ENCODE results near the gene CDV3. TPM values are rescaled to one million over a fixed set of nuclear protein-coding genes. Genes with fewer than 3 reads are reported as not detected.
"Not testable (repeated sequence)": the region's sequence is repeated elsewhere in the genome, so short reads cannot be mapped to it uniquely, and the experiment has no call there.

Gene CDV3
- total RNA-seq, 2 experiments from 2014 or later: 171 to 296 TPM

DNA sequence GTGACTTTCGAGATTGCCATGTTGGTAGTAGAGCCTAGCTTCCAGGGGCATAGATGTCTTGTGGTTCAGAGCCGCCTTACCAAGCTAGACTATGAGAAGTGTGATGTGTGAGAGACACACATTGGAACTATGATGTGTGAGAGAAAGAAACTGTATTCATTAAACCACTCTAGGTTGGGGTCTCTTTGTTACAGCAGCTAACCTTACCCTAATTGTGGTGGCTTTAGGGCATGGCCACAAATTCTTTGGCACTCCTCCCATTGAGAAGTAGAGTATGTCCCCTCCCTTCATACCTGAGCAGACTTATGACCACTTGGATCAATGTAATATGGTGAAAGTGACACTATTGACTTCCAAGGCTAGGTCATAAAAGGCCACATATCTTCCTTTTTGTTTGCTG, 35.3 kb upstream of the CDV3 start:
- Histone ChIP-seq H3K79me2 (ENCODE audit: insufficient read depth, low read depth, low read length) (no peaks in the 10 kb centered on the region), H4K20me1 (ENCODE audit: insufficient read depth, low read length) (no peaks in the 10 kb centered on the region), H3K36me3 (ENCODE audit: insufficient read depth, low read length) (no peaks in the 10 kb centered on the region), H3K4me1 (ENCODE audit: insufficient read depth, low read length, poor library complexity, severe bottlenecking) (no peaks in the 10 kb centered on the region), H3K4me3 (ENCODE audit: low read depth, low read length, poor library complexity, severe bottlenecking) (no peak overlapping the region), H2AFZ (ENCODE audit: low read length) (no peak overlapping the region), H3K9me3 (ENCODE audit: low read length) (no peaks in the 10 kb centered on the region), H3K27ac (ENCODE audit: low read depth, low read length, poor library complexity, severe bottlenecking) (no peak overlapping the region), H3K9me2 (ENCODE audit: insufficient read depth, low read length) (no peaks in the 10 kb centered on the region), H3K4me2 (ENCODE audit: low read length) (no peak overlapping the region)
- no peak for DNase-seq (ENCODE audit: low spot score)
- no TSS peak for BruUV-seq (replicated peaks)
- no peak for TF ChIP-seq EZH2phosphoT487 (IDR thresholded peaks at IDR 0.05; ENCODE audit: borderline replicate concordance, low read depth, low read length)
- TF ChIP-seq, protein P1, sequence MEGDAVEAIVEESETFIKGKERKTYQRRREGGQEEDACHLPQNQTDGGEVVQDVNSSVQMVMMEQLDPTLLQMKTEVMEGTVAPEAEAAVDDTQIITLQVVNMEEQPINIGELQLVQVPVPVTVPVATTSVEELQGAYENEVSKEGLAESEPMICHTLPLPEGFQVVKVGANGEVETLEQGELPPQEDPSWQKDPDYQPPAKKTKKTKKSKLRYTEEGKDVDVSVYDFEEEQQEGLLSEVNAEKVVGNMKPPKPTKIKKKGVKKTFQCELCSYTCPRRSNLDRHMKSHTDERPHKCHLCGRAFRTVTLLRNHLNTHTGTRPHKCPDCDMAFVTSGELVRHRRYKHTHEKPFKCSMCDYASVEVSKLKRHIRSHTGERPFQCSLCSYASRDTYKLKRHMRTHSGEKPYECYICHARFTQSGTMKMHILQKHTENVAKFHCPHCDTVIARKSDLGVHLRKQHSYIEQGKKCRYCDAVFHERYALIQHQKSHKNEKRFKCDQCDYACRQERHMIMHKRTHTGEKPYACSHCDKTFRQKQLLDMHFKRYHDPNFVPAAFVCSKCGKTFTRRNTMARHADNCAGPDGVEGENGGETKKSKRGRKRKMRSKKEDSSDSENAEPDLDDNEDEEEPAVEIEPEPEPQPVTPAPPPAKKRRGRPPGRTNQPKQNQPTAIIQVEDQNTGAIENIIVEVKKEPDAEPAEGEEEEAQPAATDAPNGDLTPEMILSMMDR (conservative IDR thresholded peaks at IDR 0.05; ENCODE audit: low read length): no peak
- POLR2A ChIA-PET: interaction anchor here (0.8 to 1.0 kb wide), 3 partner anchors 11 to 24 kb away, joined by 3 to 6 read pairs (median 4); no protein-coding TSS in a partner anchor
- CTCF ChIA-PET (ENCODE audit: unreplicated experiment): interaction anchor here (1.0 kb wide), 1 partner anchor 9 kb away, joined by 3 read pairs; no protein-coding TSS in a partner anchor
- intact Hi-C loops (cut with micrococcal nuclease; ENCODE audit: unreplicated experiment): no loop called here

DNA sequence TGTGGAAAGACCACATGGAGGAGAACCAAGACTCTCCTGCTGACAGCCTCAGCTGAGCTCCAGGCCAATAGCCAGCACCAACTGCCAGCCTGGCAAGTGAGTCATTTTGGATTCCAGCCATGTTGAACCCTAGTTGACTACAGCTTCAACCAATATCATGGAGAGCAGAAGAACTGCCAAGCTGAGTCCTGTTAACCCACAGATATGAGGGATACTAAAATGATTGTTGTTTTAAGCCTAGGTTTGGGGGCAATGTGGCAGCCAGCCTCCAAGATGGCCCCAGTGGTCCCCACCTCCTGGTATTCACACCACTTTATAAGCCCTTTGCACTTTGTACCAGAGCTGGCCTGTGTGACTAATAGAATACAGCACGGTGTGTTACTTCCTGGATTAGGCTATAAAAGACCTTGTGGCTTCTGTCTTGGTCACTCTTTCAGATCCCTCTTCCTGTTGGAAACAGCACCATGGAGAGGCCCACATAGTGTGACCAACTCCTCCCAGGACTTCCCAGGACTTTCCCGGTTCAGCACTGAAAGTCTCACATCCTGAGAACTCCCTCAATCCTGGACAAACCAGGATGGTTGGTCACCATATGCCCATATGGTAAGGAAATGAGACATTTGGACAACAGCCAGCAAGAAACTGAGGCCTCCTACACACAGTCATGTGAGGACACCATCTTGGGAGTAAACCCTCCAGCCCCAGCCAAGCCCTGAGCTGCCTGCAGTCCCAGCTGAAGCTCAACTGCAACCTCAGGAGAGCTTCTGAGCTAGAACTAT, 32.4 kb upstream of the CDV3 start:
- no peak for TF ChIP-seq EZH2phosphoT487 (IDR thresholded peaks at IDR 0.05; ENCODE audit: borderline replicate concordance, low read depth, low read length)
- TF ChIP-seq, protein P1 (conservative IDR thresholded peaks at IDR 0.05; ENCODE audit: low read length): no peak
- no peaks in the 10 kb centered on the region for H3K9me3 ChIP-seq (ENCODE audit: low read length)
- no peaks in the 10 kb centered on the region for H3K4me1 ChIP-seq (ENCODE audit: insufficient read depth, low read length, poor library complexity, severe bottlenecking)
- DNase-seq (ENCODE audit: low spot score): no peak
- H3K4me3 ChIP-seq (ENCODE audit: low read depth, low read length, poor library complexity, severe bottlenecking): no peak overlapping the region
- POLR2A ChIA-PET: interaction anchor here (0.8 to 2.8 kb wide), 6 partner anchors 9 to 73 kb away, joined by 3 to 10 read pairs (median 5); no protein-coding TSS in a partner anchor
- H3K4me2 ChIP-seq (ENCODE audit: low read length): no peak overlapping the region
- no TSS peak for BruUV-seq (replicated peaks)
- no peaks in the 10 kb centered on the region for H3K79me2 ChIP-seq (ENCODE audit: insufficient read depth, low read depth, low read length)
- H2AFZ ChIP-seq (ENCODE audit: low read length): peak overlapping the region; percentile 35; the same call in 1 of the 2 replicates
- CTCF ChIA-PET (ENCODE audit: unreplicated experiment): no interaction called here
- no peaks in the 10 kb centered on the region for H4K20me1 ChIP-seq (ENCODE audit: insufficient read depth, low read length)
- no peaks in the 10 kb centered on the region for H3K36me3 ChIP-seq (ENCODE audit: insufficient read depth, low read length)
- intact Hi-C loops (cut with micrococcal nuclease; ENCODE audit: unreplicated experiment): no loop called here
- H3K9me2 ChIP-seq (ENCODE audit: insufficient read depth, low read length): no peaks in the 10 kb centered on the region
- no peak overlapping the region for H3K27ac ChIP-seq (ENCODE audit: low read depth, low read length, poor library complexity, severe bottlenecking)

DNA sequence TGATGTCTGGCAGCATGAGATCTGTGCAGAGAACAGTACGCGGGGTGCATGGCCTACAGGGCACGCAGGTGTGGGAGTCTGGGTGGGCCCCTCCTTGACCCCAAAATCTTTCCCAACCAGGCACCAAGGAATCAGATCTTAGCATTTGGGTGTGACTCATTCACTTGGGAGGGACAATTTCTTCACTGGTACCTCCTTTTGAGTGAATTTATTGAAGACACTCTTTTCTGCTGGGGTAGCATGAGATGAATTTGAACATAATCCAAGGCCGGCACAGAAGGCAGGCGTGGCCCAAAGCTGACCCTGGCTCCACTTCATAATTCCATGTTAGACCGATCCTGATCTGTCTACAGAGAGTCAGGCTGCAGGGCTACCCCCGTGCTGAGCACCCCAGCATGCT, 30.6 kb upstream of the CDV3 start:
- no peak overlapping the region for H3K4me2 ChIP-seq (ENCODE audit: low read length)
- no peaks in the 10 kb centered on the region for H4K20me1 ChIP-seq (ENCODE audit: insufficient read depth, low read length)
- TF ChIP-seq, protein P1 (conservative IDR thresholded peaks at IDR 0.05; ENCODE audit: low read length): no peak
- TF ChIP-seq EZH2phosphoT487 (IDR thresholded peaks at IDR 0.05; ENCODE audit: borderline replicate concordance, low read depth, low read length): no peak
- no peaks in the 10 kb centered on the region for H3K9me3 ChIP-seq (ENCODE audit: low read length)
- no TSS peak for BruUV-seq (replicated peaks)
- no peak overlapping the region for H2AFZ ChIP-seq (ENCODE audit: low read length)
- H3K79me2 ChIP-seq (ENCODE audit: insufficient read depth, low read depth, low read length): no peaks in the 10 kb centered on the region
- intact Hi-C loops (cut with micrococcal nuclease; ENCODE audit: unreplicated experiment): no loop called here
- H3K9me2 ChIP-seq (ENCODE audit: insufficient read depth, low read length): no peaks in the 10 kb centered on the region
- peaks cover 7% of the 10 kb centered on the region for H3K4me1 ChIP-seq (ENCODE audit: insufficient read depth, low read length, poor library complexity, severe bottlenecking)
- DNase-seq (ENCODE audit: low spot score): no peak
- ChIA-PET POLR2A (interaction anchor here (1.2 to 2.2 kb wide), 2 partner anchors 19 to 22 kb away, joined by 4 to 6 read pairs; no protein-coding TSS in a partner anchor), CTCF (ENCODE audit: unreplicated experiment) (no interaction called here)
- H3K36me3 ChIP-seq (ENCODE audit: insufficient read depth, low read length): no peaks in the 10 kb centered on the region
- no peak overlapping the region for H3K27ac ChIP-seq (ENCODE audit: low read depth, low read length, poor library complexity, severe bottlenecking)
- H3K4me3 ChIP-seq (ENCODE audit: low read depth, low read length, poor library complexity, severe bottlenecking): no peak overlapping the region

GRCh38 chr3:133544983-133545382, 28.5 kb upstream of the CDV3 start:
- H3K4me2 ChIP-seq (ENCODE audit: low read length); H4K20me1 ChIP-seq (ENCODE audit: insufficient read depth, low read length); CTCF ChIA-PET (ENCODE audit: unreplicated experiment); H3K79me2 ChIP-seq (ENCODE audit: insufficient read depth, low read depth, low read length); H3K4me3 ChIP-seq (ENCODE audit: low read depth, low read length, poor library complexity, severe bottlenecking); BruUV-seq (replicated peaks); H3K9me3 ChIP-seq (ENCODE audit: low read length); H3K36me3 ChIP-seq (ENCODE audit: insufficient read depth, low read length); H2AFZ ChIP-seq (ENCODE audit: low read length); H3K27ac ChIP-seq (ENCODE audit: low read depth, low read length, poor library complexity, severe bottlenecking); intact Hi-C loops (cut with micrococcal nuclease; ENCODE audit: unreplicated experiment); DNase-seq (ENCODE audit: low spot score); H3K9me2 ChIP-seq (ENCODE audit: insufficient read depth, low read length): not testable (repeated sequence)
- POLR2A ChIA-PET: interaction anchor here (0.8 to 1.0 kb wide), 2 partner anchors 13 to 28 kb away, joined by 3 read pairs; partner anchors contain the start of gene CDV3
- peaks cover 28% of the 10 kb centered on the region for H3K4me1 ChIP-seq (ENCODE audit: insufficient read depth, low read length, poor library complexity, severe bottlenecking)
